Peyer's patch (tissue), 4 donors: ENCODE results near the gene AHI1. TPM values are rescaled to one million over a fixed set of nuclear protein-coding genes. Genes with fewer than 3 reads are reported as not detected.

Experiments used
- DNase-seq, 3 donors: peaks; one replicate each; pipeline ENCODE4 v3.0.0-alpha.2; 2017 to 2019
- H3K27ac ChIP-seq, 4 donors: fragments of 200-600 bp; sonication (generic); one replicate each; pipeline ENCODE4 v1.5.1; 2016 to 2019
- H3K27me3 ChIP-seq, 2 donors: fragments of 200-600 bp; sonication (generic); one replicate each; pipeline ENCODE4 v1.5.1; 2019
- H3K36me3 ChIP-seq, 3 donors: fragments of 200-600 bp; sonication (generic); one replicate each; pipeline ENCODE4 v1.5.1; 2016 to 2019
- H3K4me1 ChIP-seq, 4 donors: fragments of 200-600 bp; sonication (generic); one replicate each; pipeline ENCODE4 v1.5.1; 2016 to 2019
- H3K4me3 ChIP-seq, 4 donors: fragments of 200-600 bp; sonication (generic); 1 replicate in 3 of 4; 2 replicates in 1 of 4; pipeline ENCODE4 v1.5.1; 2016 to 2019; ENCODE audit warnings: mild to moderate bottlenecking in 1 of 4
- H3K9me3 ChIP-seq, 4 donors: fragments of 200-600 bp; sonication (generic); one replicate each; pipeline ENCODE4 v1.5.1; 2016 to 2019; ENCODE audit warnings: mild to moderate bottlenecking in 1 of 4
- CTCF ChIP-seq, 6 experiments: fragments of 450-650 bp in 4 of 6; fragments of 200-600 bp in 2 of 6; sonication (generic) in 1 of 6; IDR thresholded peaks; one replicate each; pipeline ENCODE4 v1.5.1; 2017 to 2019; ENCODE audit warnings: antibody characterized with exemption in 6 of 6, mild to moderate bottlenecking in 3 of 6, moderate library complexity in 1 of 6
- POLR2A ChIP-seq, 2 donors: fragments of 450-650 bp; IDR thresholded peaks; one replicate each; pipeline ENCODE4 v1.5.1; 2017; ENCODE audit warnings: antibody characterized with exemption in 2 of 2, mild to moderate bottlenecking in 2 of 2, moderate library complexity in 2 of 2
- total RNA-seq, 4 donors: library from RNA; depleted of rRNA; stranded (reverse); fragments of >200 nt; gene quantifications; one replicate each; pipeline ENCODE4 v1.1.0, GENCODE V29; 2016

Gene AHI1
- total RNA-seq, 4 donors from 2014 or later = 4.4 to 141 (median 17.6) TPM

- DNase-seq = no peak
- Histone ChIP-seq H3K27ac (no peak overlapping the region), H3K36me3 (no peaks in the 10 kb centered on the region), H3K9me3 (no peaks in the 10 kb centered on the region), H3K27me3 (no peaks in the 10 kb centered on the region), H3K4me1 (no peaks in the 10 kb centered on the region), H3K4me3 (no peak overlapping the region)
- TF ChIP-seq POLR2A (IDR thresholded peaks at IDR 0.05) (no peak), CTCF (IDR thresholded peaks at IDR 0.05) (no peak)
Measured at GRCh38 chr6:135390458-135390857, 107.1 kb downstream of the AHI1 start.

- no peak for TF ChIP-seq POLR2A (IDR thresholded peaks at IDR 0.05)
- TF ChIP-seq CTCF (IDR thresholded peaks at IDR 0.05) = no peak
- Histone ChIP-seq H3K4me1 (no peaks in the 10 kb centered on the region), H3K9me3 (no peaks in the 10 kb centered on the region), H3K27ac (no peak overlapping the region), H3K4me3 (no peak overlapping the region), H3K36me3 (no peaks in the 10 kb centered on the region), H3K27me3 (no peaks in the 10 kb centered on the region)
- no peak for DNase-seq
Measured at GRCh38 chr6:135385299-135385698, 112.2 kb downstream of the AHI1 start.

GRCh38 chr6:135383766-135384165 lies 113.8 kb downstream of the AHI1 start:
- DNase-seq = no peak
- H3K27me3 ChIP-seq = no peaks in the 10 kb centered on the region
- H3K4me1 ChIP-seq = no peaks in the 10 kb centered on the region
- no peak overlapping the region for H3K4me3 ChIP-seq
- TF ChIP-seq POLR2A (IDR thresholded peaks at IDR 0.05) (no peak), CTCF (IDR thresholded peaks at IDR 0.05) (no peak)
- H3K27ac ChIP-seq = no peak overlapping the region
- H3K36me3 ChIP-seq = no peaks in the 10 kb centered on the region
- H3K9me3 ChIP-seq = no peaks in the 10 kb centered on the region

- TF ChIP-seq POLR2A (IDR thresholded peaks at IDR 0.05) (no peak), CTCF (IDR thresholded peaks at IDR 0.05) (no peak)
- DNase-seq = no peak
- Histone ChIP-seq H3K27ac (no peak overlapping the region), H3K27me3 (no peaks in the 10 kb centered on the region), H3K4me1 (no peaks in the 10 kb centered on the region), H3K9me3 (no peaks in the 10 kb centered on the region), H3K4me3 (no peak overlapping the region), H3K36me3 (no peaks in the 10 kb centered on the region)
Measured at GRCh38 chr6:135383301-135383700, 114.2 kb downstream of the AHI1 start.

GRCh38 chr6:135382182-135382628 lies 115.3 kb downstream of the AHI1 start:
- H3K27ac ChIP-seq = no peak overlapping the region
- H3K36me3 ChIP-seq = no peaks in the 10 kb centered on the region
- no peaks in the 10 kb centered on the region for H3K27me3 ChIP-seq
- H3K4me3 ChIP-seq = no peak overlapping the region
- H3K4me1 ChIP-seq = no peaks in the 10 kb centered on the region
- TF ChIP-seq POLR2A (IDR thresholded peaks at IDR 0.05) (no peak), CTCF (IDR thresholded peaks at IDR 0.05) (no peak)
- H3K9me3 ChIP-seq = no peaks in the 10 kb centered on the region
- DNase-seq = no peak

GRCh38 chr6:135380793-135381192 lies 116.7 kb downstream of the AHI1 start:
- H3K9me3 ChIP-seq = no peaks in the 10 kb centered on the region
- no peak overlapping the region for H3K4me3 ChIP-seq
- no peaks in the 10 kb centered on the region for H3K36me3 ChIP-seq
- no peak for DNase-seq
- TF ChIP-seq POLR2A (IDR thresholded peaks at IDR 0.05) (no peak), CTCF (IDR thresholded peaks at IDR 0.05) (no peak)
- no peak overlapping the region for H3K27ac ChIP-seq
- H3K4me1 ChIP-seq = no peaks in the 10 kb centered on the region
- no peaks in the 10 kb centered on the region for H3K27me3 ChIP-seq
